Activated CD8-positive, alpha-beta memory T cell treated with anti-CD3 and anti-CD28 coated beads for 24 hours (primary cell): ENCODE results near the gene SLC18A3.
A peak's percentile ranks its signal among the peaks of the same experiment; 100 is the strongest.

ENCODE experiments used
- DNase-seq: peaks from one replicate; pipeline ENCODE4 v3.0.0-alpha.2; 2020

Gene SLC18A3

DNA sequence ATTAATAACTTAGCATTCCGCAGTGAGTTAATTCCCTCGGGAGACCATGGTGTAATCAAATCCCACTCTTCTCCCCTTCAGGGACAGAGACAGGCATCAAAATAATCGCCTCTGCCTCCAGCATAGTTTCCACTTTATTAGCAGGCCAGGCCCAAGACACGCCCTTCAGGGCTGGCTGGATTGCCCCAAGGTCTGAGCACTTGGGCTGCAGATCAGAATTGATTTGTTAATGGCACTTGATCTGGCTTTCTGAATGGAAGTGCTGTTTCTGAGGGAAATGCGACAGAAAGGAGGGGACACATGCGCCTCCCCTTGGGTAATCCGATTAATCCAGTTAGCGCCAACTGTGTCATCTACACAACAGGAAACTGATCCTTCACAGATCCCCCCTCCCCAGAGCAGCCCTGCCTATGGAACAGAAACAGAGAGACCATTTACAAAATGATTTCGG, 19.3 kb downstream of the SLC18A3 start:
- no peak for DNase-seq

DNA sequence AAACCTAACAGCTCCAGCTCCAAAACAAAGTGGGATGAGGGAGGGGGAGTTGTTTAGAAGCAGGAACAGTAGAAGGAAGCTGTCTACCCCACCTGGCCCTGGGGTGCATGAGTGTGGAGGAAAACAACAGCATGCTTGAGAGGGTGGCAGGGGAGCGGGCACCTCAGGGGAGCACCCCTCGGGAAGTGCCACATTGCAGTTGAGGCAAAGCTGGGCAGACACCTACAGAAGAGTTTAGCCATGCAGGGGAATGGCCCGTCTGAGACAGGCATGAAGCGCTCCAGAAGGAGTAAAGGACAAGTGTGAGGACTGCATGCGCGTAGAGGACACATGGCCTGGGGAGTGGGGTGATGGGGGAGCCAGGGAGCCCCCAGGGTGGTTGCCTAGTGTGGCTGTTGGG, 21.9 kb downstream of the SLC18A3 start:
- no peak for DNase-seq

DNA sequence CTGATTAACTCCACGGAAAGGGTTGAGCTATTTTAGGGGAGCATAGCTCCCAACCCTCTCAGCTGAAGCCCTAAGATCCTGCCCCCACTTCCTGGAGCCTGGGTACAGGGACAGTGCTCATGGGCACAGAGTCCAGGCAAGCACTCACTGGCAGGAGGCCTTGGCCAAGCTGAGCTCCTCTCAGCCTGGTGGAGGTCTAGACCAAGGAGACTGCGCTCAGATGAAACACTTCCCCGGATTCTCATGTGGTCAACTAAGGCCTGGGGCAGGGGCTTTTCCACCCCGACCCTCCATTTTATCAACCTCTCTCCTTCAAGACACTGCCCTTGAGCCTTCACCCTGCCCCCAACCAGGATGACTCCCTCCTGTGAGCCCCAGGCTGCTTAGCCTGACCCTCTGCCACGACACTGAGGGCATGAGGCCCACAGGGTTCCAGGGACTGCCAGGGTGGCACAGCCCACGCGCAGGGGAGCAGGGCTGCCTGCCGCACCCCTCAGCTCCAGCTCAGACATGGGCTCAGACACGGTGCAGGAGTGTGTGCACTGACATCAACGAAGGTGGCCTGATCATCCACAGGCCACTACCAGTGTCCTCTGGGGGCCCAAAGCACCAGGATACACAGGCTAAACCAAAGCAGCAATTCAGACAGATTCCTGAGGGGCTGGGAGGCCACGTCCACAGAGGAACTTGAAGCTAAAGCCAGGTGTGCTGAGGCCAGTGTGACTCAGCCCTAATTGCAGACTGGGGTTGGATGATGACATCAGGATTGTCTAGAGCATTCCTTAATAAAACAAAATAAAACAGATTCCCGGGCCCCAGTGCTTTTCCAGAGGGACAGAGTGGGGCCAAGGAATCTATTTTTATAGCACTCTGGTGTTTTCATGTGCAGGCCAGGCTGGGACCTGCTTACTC, 22.6 kb downstream of the SLC18A3 start:
- no peak for DNase-seq

GRCh38 chr10:49633327-49634068, 23.4 kb downstream of the SLC18A3 start:
- no peak for DNase-seq

- no peak for DNase-seq
Measured at GRCh38 chr10:49634069-49634660, 24.1 kb downstream of the SLC18A3 start.

GRCh38 chr10:49642311-49642710, 32.2 kb downstream of the SLC18A3 start:
- no peak for DNase-seq

- DNase-seq = no peak
Measured at GRCh38 chr10:49643241-49644034, 33.3 kb downstream of the SLC18A3 start.

DNA sequence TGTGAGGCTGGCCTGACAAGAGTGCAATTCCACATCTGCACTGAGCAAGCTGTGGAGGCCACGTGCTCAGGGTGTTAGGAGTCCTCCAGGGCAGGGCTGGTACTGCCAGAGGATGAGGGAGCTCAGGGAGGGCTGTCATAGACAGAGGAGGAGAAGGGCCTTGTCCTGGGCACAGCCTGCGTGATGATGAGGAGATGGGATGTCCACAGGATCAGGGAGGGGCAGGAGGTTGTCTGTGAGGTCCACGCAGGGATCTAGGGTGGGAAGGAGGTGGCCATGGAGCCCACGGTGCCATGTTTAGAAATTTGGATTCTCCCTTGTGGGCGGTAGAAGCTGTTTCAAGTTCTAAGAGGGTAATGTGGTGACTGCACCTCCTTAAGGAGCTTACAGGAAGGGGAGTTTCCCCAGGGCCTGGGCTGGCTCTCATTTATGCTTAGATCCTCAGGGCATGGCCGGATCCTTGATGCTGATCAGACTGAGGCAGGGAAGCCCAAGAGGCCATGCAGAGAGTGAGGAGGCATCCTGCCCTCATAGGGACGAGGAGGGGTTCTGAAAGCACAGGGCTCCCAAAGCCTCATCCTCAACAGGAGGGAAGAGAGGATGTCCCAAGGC, 34.0 kb downstream of the SLC18A3 start:
- DNase-seq = no peak

GRCh38 chr10:49645417-49645816, 35.3 kb downstream of the SLC18A3 start:
- peak; percentile 13 for DNase-seq

- peak; percentile 49 for DNase-seq
Measured at GRCh38 chr10:49645871-49646870, 36.1 kb downstream of the SLC18A3 start.

DNA sequence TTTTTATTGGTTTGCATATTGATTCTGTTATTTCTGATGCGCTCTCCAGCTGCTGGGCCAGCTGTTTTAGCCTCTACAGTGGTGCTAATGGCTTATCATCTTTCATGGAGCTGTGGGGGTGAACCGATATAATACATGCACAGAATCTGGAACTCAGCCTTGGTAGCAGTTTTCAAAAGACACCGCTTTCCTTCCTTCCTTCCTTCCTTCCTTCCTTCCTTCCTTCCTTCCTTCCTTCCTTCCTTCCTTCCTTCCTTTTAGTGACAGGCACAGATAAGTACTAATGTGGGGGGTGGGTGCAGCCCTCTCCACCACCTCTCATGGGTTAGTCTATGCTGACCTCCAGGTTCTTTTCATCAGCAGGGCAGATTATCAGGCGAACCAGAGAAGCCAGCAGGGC, 37.4 kb downstream of the SLC18A3 start:
- DNase-seq = no peak

DNA sequence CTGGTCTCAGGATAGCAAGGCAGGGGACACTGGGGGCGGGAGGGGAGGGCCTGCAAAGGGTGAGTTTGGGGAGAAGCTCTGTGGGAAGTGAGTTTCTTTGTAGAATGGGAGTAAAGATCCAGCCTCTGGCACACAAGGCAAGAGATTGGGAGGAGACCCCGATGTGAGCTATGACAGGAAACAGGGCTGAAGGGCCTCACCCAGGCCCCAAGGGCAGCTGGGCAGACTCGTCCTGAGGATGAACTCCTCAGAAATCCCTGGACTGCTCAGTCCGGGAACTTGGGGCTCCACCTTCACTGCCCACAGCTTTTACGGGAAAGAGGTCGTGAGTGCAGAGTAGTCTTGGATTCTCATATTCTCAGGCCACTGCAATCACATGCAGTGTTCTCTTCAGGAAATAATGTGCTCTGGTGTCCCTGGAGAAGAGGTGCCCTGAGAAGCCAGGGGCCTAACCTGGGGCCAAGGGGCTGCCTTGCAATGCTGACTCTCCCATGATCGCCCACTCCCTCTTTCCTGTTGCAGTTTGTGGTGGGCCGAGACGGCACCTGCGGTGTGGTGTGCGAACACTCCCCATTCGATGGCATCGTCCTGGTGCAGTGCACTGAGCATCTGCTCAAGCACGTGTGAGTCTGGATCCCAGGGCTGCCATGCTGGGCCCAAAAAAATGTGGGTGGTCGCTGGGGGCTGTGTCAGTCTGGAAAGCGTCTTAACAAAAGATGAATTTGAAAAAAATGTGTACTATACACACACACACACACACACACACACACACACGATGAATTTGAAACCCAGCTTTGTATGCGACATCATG, 38.1 kb downstream of the SLC18A3 start:
- peak; percentile 32 for DNase-seq

GRCh38 chr10:49649294-49649693, 39.2 kb downstream of the SLC18A3 start:
- peak; percentile 56 for DNase-seq

GRCh38 chr10:49649936-49650723, 40.0 kb downstream of the SLC18A3 start:
- peak; percentile 43 for DNase-seq

- peak; percentile 45 for DNase-seq
Measured at GRCh38 chr10:49650724-49651034, 40.6 kb downstream of the SLC18A3 start.

- no peak for DNase-seq
Measured at GRCh38 chr10:49651039-49651835, 41.1 kb downstream of the SLC18A3 start.

GRCh38 chr10:49651917-49652316, 41.8 kb downstream of the SLC18A3 start:
- DNase-seq = no peak
